Coronary artery (tissue), 2 donors: ENCODE data around the gene MBOAT2.

Source experiments
- DNase-seq: peaks from one replicate; pipeline ENCODE4 v3.0.0-alpha.2; 2017; ENCODE audit warnings: low spot score
- H3K27ac ChIP-seq, 2 donors: fragments of 200-600 bp; sonication (generic); one replicate each; pipeline ENCODE4 v1.5.1; 2016 to 2019
- H3K4me3 ChIP-seq: fragments of 200-600 bp; sonication (generic); 2 replicates; pipeline ENCODE4 v1.5.1; 2016; ENCODE audit warnings: mild to moderate bottlenecking, moderate library complexity
- CTCF ChIP-seq: fragments of 200-600 bp; sonication (generic); IDR thresholded peaks from one replicate; pipeline ENCODE4 v1.5.1; 2019; ENCODE audit warnings: antibody characterized with exemption

Gene MBOAT2

DNA sequence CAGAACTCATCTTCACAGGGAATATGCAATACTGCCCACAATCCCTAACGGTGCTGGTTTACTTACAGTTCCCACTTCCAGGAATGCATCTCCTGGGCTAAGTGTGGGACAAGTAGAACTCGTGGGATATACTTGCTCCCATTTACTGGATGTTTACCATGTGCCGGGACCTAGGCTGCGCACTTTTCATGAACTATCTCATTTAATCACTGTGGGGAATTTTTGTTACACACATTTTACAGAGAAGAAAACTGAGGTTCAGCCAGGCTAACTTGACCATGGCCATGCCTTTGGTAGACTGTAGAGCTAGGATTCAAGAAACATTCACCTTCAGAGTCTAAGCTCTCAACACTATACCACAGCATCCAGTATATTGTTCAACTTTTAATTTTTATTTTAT is 24.4 kb upstream of the MBOAT2 start:
- H3K27ac ChIP-seq, result no peak overlapping the region
- no peak for TF ChIP-seq CTCF

DNA sequence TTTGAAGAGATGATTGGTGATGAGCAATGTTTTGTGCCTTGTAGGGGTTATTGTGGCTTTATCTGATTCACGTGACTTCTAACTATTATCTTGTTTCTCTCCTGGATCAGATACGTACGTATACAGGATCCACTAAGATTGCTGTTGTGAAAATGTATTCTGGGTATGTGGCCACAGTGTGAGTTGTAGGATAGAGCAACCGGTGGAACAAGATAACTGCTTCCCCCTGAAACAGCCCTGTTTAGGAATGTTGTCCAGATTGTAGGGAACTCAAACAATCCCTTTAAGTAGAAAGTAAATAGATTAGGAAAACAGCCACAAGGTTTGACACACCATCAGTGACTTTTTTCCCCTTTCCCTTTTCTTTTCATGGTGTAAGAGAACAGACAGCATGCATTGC is 22.3 kb upstream of the MBOAT2 start:
- no peak overlapping the region for H3K27ac ChIP-seq

More for the DNA sequence above, 24.4 kb upstream of the MBOAT2 start:
- no peak overlapping the region for H3K4me3 ChIP-seq
- no peak for DNase-seq

DNA sequence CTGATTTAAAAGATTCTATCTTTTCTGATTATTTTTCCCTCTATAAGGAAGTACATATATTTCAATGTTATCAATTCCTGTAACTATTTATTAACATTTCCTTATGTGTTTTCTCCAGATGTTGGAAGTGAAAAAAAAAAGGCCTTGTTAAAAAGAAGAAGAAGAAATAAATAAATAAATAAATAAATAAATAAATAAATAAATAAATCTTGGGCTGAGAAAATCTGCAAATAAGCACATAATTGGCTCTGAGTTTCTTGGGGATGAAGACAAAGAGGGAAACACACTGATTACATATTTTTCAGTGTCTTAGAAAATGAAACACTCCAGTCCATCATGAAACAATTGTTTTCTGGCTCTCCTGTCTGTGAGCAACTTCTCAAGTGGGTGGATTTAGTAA is 21.1 kb upstream of the MBOAT2 start:
- DNase-seq, result no peak
- H3K4me3 ChIP-seq, result no peak overlapping the region
- TF ChIP-seq CTCF, result no peak
- no peak overlapping the region for H3K27ac ChIP-seq

More for the DNA sequence above, 22.3 kb upstream of the MBOAT2 start:
- H3K4me3 ChIP-seq, result no peak overlapping the region
- no peak for DNase-seq
- no peak for TF ChIP-seq CTCF

- no peak for DNase-seq
- no peak for TF ChIP-seq CTCF
- Histone ChIP-seq H3K27ac (no peak overlapping the region), H3K4me3 (no peak overlapping the region)
Observed at GRCh38 chr2:9021563-9022211, 18.2 kb upstream of the MBOAT2 start.

GRCh38 chr2:9020267-9020666 is 16.8 kb upstream of the MBOAT2 start:
- no peak for TF ChIP-seq CTCF
- DNase-seq, result no peak
- Histone ChIP-seq H3K27ac (no peak overlapping the region), H3K4me3 (no peak overlapping the region)

GRCh38 chr2:9018534-9018933 is 15.1 kb upstream of the MBOAT2 start:
- H3K4me3 ChIP-seq, result no peak overlapping the region
- no peak for TF ChIP-seq CTCF
- H3K27ac ChIP-seq, result no peak overlapping the region
- no peak for DNase-seq

DNA sequence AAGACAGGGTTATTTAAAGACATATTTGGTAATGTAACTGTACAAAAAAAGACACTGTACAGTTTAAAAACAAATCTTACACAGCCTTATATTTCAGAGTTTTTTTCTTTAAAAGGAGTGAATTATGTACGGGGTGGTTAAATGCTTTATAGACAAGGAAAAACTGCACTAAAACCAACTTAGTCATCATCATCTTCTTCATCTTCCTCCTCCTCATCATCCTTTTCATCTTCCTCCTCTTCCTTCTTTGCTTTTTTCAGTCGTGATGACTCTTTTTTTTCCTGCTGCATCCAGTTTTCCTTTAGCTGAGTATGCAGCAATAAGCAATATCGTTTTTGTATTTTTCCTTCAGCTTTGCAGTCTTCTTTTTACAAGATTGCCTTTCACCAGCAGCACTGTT is 14.6 kb upstream of the MBOAT2 start:
- Histone ChIP-seq H3K4me3 (no peak overlapping the region), H3K27ac (no peak overlapping the region)
- DNase-seq, result no peak
- TF ChIP-seq CTCF, result no peak
